HG03280 (cell line): Measurements from ENCODE around the gene NRXN3.

Experiments used
- ATAC-seq: cut with Tn5 transposase; IDR thresholded peaks from one replicate; pipeline ENCODE4 v1.9.1; 2021; ENCODE audit warnings: mild to moderate bottlenecking, moderate library complexity; ENCODE audit not compliant: unreplicated experiment

The NRXN3 gene

DNA sequence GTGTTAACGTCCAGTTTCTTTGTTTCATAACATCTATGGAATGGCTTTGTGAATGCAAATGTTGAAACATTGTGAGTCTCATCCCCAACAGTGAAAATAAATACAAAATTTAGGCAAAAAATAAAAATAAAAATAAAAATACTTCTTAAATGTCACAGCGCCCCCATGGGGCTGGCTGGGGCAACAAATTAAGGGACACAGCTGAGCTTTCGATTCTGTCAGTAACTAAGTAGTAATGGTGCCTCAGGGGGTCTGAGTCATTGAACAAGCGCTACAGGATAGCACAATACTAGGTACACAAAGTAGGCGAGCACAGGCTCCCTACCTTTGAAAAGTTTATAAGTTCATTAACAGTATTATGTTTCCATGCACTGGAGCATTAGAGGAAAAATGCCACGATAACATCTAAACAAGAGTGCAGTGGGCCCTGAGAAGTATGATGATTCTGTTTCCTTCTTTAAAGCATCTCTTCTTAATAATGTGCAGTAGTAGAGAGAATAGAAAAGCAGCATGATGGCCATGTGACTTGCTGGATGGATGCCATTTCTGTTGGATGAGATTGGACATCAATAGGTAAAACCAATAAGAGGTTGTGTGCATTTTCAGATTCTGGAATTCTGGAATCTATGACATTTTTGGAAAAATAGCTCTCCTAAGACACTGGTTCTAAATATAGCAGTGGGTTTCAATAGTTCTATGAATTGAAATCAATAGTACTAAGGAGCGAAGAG is 1374.0 kb downstream of the NRXN3 start:
- ATAC-seq = no peak

DNA sequence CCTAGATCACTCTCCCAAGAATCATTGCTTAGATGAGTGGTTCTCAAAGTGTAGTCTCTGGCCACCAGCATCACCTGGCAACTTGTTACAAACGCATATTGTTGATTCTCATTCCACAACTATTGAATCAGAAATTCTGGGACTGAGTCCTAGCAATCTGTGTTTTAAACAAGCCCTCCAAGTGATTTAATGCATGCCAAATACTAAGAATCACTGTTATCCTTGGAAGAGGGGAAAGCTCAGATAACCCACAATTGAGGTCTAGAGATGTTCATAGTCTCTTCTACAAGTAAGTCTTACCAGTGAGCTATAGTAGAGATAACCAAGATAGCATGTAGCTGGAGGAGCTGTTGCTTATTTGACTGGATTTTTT is 1374.5 kb downstream of the NRXN3 start:
- ATAC-seq = no peak

- ATAC-seq = no peak
Measured at GRCh38 chr14:79548836-79549235, 1378.7 kb downstream of the NRXN3 start.

DNA sequence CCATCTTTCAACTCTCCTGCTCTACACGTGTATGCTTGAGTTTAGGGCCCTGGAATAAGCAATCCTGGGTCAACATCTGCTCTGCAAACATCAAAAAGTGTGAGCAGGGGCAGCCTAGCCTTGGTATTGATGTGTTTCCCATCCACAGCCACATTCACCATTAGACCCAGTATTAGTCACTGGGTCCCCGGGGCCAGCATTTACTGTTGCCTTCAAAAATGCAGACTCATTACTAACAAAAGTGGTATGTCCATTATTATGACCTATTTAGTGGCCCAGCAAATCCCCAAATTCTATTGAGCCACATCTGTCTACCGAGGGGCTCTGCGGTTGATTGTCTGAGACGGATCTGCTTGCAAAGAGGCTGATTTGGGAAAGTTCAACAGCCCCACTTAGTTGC is 1379.3 kb downstream of the NRXN3 start:
- ATAC-seq = no peak

- no peak for ATAC-seq
Measured at GRCh38 chr14:79551523-79551922, 1381.3 kb downstream of the NRXN3 start.

GRCh38 chr14:79552778-79553177 is 1382.6 kb downstream of the NRXN3 start:
- no peak for ATAC-seq

- no peak for ATAC-seq
Measured at GRCh38 chr14:79554816-79555215, 1384.6 kb downstream of the NRXN3 start.

DNA sequence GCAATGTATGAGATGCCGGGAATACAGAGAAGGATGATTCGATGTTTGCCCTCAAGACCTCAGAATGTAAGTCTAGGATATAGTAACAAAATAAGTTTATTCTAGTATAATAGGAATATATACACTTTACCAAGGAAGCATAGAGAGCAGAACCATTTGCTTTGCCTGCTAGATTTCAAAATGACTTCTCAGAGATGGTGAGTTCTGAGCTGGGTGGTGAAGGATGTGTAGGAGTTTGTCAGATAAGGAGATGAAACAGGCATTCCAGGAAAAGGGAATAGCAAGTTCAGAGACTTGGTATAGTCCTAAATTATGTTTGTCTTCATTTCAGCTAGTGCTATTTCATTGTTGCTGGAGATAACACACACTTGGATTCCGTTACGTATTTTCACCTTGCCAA is 1385.3 kb downstream of the NRXN3 start:
- ATAC-seq = no peak

GRCh38 chr14:79557309-79557708 is 1387.1 kb downstream of the NRXN3 start:
- ATAC-seq = no peak

- ATAC-seq = no peak
Measured at GRCh38 chr14:79562185-79562584, 1392.0 kb downstream of the NRXN3 start.

GRCh38 chr14:79564371-79564770 is 1394.2 kb downstream of the NRXN3 start:
- ATAC-seq = no peak

GRCh38 chr14:79567306-79567705 is 1397.1 kb downstream of the NRXN3 start:
- ATAC-seq = no peak

- no peak for ATAC-seq
Measured at GRCh38 chr14:79568594-79568993, 1398.4 kb downstream of the NRXN3 start.

DNA sequence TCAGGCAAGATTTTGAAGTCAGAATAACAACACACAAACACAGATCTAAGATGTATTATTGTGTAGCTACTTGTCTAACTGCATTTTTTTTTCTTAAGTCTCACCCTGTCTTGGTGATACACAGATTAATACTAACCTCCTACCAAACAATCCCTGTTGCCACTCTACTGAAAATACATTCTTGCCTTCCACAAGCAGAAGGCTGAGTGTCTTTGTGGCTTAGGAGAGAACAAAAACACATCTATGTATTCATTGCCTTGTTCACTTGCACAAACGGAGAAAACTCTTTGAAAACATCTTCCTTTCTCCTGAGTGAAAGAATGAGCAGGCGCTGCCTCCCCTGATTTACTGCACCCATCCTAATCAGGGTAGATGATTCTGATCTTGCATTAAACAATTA is 1398.9 kb downstream of the NRXN3 start:
- no peak for ATAC-seq

- ATAC-seq = no peak
Measured at GRCh38 chr14:79570648-79571047, 1400.5 kb downstream of the NRXN3 start.

DNA sequence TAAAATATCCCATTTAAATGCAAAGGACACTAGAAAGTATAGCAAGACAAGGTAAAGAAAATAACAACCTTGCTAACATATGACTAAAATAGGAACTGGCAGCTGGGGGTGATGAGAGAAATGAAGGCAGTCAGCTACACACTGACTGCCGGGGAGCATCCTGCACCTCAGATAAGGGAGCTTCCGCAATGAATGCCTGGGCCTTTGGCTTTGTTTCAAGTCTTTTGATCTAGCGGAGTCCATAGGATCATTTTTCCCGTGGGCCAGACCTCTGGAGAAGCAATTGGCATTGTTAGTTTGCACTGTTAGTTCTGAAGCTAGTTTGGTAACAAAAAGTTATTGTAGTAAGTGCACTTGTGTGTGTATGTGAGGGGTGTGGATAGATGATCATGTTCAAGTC is 1401.2 kb downstream of the NRXN3 start:
- ATAC-seq = no peak

DNA sequence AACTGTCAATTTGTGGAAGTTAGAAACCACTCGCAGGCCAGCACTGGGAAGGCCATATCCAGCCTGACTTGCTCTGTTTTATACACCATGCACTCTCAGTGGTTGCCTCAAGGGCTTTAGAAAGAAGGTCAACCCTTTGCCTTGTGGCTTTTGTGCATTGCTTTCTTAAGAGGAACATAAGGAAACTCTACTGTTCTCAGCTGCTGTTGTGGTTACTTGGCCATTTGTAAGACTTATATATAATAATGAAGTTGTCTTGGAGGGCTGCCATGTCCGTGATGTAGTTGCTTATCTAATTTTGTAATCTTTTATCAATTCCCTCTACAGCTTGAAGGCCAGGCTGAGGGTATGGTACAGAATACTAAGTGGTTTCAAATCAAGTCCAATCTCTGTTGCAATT is 1403.3 kb downstream of the NRXN3 start:
- no peak for ATAC-seq

DNA sequence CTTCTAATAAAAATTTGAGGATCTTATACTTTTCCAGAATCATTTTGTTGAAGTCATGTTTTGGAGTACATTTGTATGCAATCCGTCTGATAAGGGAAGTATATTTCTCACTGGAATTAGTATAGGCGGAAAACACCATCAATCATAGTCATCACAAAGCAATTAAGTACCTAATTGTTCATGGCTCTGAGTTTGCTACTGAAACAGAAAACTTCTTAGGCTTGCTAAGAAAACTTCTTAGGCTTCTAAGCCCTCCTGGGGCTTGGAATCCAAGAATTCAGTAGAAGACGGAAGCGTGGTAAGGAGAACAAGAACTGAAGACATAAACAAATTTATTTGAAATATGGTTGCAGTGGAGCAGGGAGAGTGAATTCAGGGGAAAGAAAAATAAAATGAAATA is 1404.9 kb downstream of the NRXN3 start:
- ATAC-seq = no peak

GRCh38 chr14:79576424-79576823 is 1406.3 kb downstream of the NRXN3 start:
- ATAC-seq = no peak

DNA sequence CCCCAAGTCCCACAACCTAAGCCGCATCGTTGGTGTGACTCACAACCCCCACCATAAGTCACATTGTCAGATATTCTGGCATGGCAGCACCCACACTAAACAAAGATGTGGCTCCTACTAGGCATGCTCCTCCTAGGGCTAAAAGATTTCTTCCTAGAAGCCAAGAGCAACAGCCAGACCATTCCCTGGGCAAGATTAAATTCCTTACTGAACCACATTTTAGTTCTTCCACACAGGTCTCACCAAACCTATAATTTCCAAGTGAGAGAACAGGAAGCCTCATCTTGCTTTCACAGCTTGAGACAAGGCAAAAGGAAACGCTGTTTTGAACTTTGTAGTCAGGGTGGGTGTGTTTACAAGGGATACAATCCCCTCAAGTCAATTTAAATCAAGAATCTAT is 1408.3 kb downstream of the NRXN3 start:
- ATAC-seq = no peak

DNA sequence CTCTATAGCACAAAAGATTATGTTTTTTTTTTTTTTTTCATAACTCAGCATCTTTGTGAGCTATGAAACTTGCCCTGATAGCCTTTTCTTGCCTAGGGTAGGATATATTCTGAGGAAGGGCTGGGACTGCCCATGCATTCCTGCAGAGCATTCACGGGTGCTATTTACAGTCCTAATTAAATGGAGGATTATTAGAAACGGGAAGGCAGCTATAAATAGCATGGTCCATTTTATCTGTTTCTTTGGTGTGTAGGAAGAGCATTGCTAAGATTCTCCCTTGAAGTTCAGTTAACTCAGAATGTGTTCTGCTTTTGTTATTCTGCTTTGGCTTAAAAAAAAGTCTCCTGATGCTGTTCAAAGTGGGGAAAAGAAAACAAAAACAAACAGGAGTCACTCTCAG is 1410.2 kb downstream of the NRXN3 start:
- ATAC-seq = no peak

DNA sequence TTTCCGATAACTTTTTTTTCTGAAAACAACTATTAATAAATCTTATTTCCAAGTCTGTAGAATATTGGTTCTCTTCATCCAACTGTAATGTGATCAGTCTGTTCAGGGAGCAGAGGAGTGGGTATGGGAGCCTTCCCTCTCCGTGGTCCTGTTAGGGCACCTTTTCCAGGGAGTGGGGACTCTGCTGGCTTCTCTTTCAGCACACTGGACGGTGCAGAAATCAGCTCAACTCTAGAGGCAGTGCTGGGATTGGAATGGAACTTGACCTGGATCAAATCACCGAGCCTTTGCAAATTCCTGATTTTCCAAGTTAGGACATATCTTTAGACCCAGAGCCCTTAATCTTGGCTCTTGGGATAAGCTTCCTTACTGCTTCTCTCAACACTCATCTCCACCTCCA is 1410.7 kb downstream of the NRXN3 start:
- ATAC-seq = no peak

GRCh38 chr14:79581912-79582576 is 1411.9 kb downstream of the NRXN3 start:
- ATAC-seq = no peak
